Measurements from ENCODE around the gene LGI2.

The LGI2 gene

GRCh38 chr4:24995346-24995919 is 35.3 kb downstream of the LGI2 start:
- no peak for DNase-seq

GRCh38 chr4:24993551-24994080 is 37.1 kb downstream of the LGI2 start:
- DNase-seq, result no peak

GRCh38 chr4:24992968-24993367 is 37.8 kb downstream of the LGI2 start:
- no peak for DNase-seq

- no peak for DNase-seq
Observed at GRCh38 chr4:24991015-24991414, 39.7 kb downstream of the LGI2 start.

GRCh38 chr4:24989327-24989726 is 41.4 kb downstream of the LGI2 start:
- no peak for DNase-seq

GRCh38 chr4:24988776-24989175 is 42.0 kb downstream of the LGI2 start:
- DNase-seq, result peak; percentile 63 to 85 (median 78)

- DNase-seq, result no peak
Observed at GRCh38 chr4:24984602-24985532, 45.9 kb downstream of the LGI2 start.

GRCh38 chr4:24980740-24981139 is 50.0 kb downstream of the LGI2 start:
- DNase-seq, result no peak

- DNase-seq, result peak; percentile 86 to 92 (median 86)
Observed at GRCh38 chr4:24980064-24980690, 50.6 kb downstream of the LGI2 start.

- peak; percentile 89 to 97 (median 94) for DNase-seq
Observed at GRCh38 chr4:24979554-24979953, 51.2 kb downstream of the LGI2 start.

GRCh38 chr4:24978291-24979075 is 52.3 kb downstream of the LGI2 start:
- DNase-seq, result peak; percentile 81 to 91 (median 85)

GRCh38 chr4:24975510-24975909 is 55.2 kb downstream of the LGI2 start:
- DNase-seq, result peak; percentile 30 to 50 (median 46)

GRCh38 chr4:24973747-24974601 is 56.8 kb downstream of the LGI2 start:
- peak; percentile 84 to 94 (median 92) for DNase-seq

GRCh38 chr4:24973404-24973746 is 57.4 kb downstream of the LGI2 start:
- DNase-seq, result no peak

- no peak for DNase-seq
Observed at GRCh38 chr4:24971192-24971591, 59.6 kb downstream of the LGI2 start.

- no peak for DNase-seq
Observed at GRCh38 chr4:24970635-24971034, 60.1 kb downstream of the LGI2 start.

- DNase-seq, result no peak
Observed at GRCh38 chr4:24970191-24970590, 60.6 kb downstream of the LGI2 start.

- no peak for DNase-seq
Observed at GRCh38 chr4:24969486-24969885, 61.3 kb downstream of the LGI2 start.

- DNase-seq, result no peak
Observed at GRCh38 chr4:24968992-24969391, 61.8 kb downstream of the LGI2 start.

- DNase-seq, result no peak
Observed at GRCh38 chr4:24968278-24968677, 62.5 kb downstream of the LGI2 start.

- no peak for DNase-seq
Observed at GRCh38 chr4:24967346-24967745, 63.4 kb downstream of the LGI2 start.

GRCh38 chr4:24966076-24966475 is 64.7 kb downstream of the LGI2 start:
- DNase-seq, result no peak
